ENCODE data around the gene SV2C.

The SV2C gene

GRCh38 chr5:76221311-76221710 is 138.1 kb downstream of the SV2C start:
- no peak for DNase-seq (ENCODE audit: low spot score)
- no peak for TF ChIP-seq CTCF (IDR thresholded peaks at IDR 0.05; ENCODE audit: extremely low read depth, missing control alignments)

- DNase-seq (ENCODE audit: low spot score), result no peak
- no peak for TF ChIP-seq CTCF (IDR thresholded peaks at IDR 0.05; ENCODE audit: extremely low read depth, missing control alignments)
Observed at GRCh38 chr5:76222318-76222717, 139.1 kb downstream of the SV2C start.

- DNase-seq (ENCODE audit: low spot score), result no peak
- no peak for TF ChIP-seq CTCF (IDR thresholded peaks at IDR 0.05; ENCODE audit: extremely low read depth, missing control alignments)
Observed at GRCh38 chr5:76223696-76224095, 140.5 kb downstream of the SV2C start.

GRCh38 chr5:76224898-76225297 is 141.7 kb downstream of the SV2C start:
- no peak for DNase-seq (ENCODE audit: low spot score)
- TF ChIP-seq CTCF (IDR thresholded peaks at IDR 0.05; ENCODE audit: extremely low read depth, missing control alignments), result no peak

- DNase-seq (ENCODE audit: low spot score), result no peak
- TF ChIP-seq CTCF (IDR thresholded peaks at IDR 0.05; ENCODE audit: extremely low read depth, missing control alignments), result no peak
Observed at GRCh38 chr5:76225336-76225735, 142.2 kb downstream of the SV2C start.

GRCh38 chr5:76229900-76230299 is 146.7 kb downstream of the SV2C start:
- TF ChIP-seq CTCF (IDR thresholded peaks at IDR 0.05; ENCODE audit: extremely low read depth, missing control alignments), result no peak

GRCh38 chr5:76230711-76231285 is 147.6 kb downstream of the SV2C start:
- DNase-seq (ENCODE audit: low spot score), result no peak

More at GRCh38 chr5:76229900-76230299, 146.7 kb downstream of the SV2C start:
- no peak for DNase-seq (ENCODE audit: low spot score)

More at GRCh38 chr5:76230711-76231285, 147.6 kb downstream of the SV2C start:
- TF ChIP-seq CTCF (IDR thresholded peaks at IDR 0.05; ENCODE audit: extremely low read depth, missing control alignments), result no peak

Data from GM20000 (cell line).